ENCODE measurements around the gene PRODH2.
A peak's percentile ranks its signal among the peaks of the same experiment; 100 is the strongest.

The PRODH2 gene

DNA sequence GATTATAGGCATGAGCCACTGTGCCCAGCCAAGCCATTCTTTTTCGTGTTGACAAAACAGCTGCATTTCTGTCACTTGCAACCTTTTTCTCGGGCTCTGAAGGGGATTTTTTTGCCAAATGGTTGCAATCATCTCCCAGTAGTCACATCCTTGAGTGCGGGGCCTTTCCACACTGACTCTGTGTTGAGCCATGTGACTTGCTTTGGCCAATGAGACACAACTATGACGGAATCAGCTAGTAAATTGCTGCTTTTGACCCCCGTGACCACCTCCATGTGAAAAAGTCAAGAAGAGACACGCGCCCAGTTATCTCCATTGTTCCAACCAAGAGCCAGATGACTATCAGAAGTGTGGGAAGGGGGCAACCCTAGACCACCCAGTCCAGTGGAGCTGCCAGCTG is 21.3 kb upstream of the PRODH2 start:
- Histone ChIP-seq H3K23ac (ENCODE audit: low read length) (no peak overlapping the region), H2BK15ac (replicated peaks; ENCODE audit: low read depth) (no peak overlapping the region), H3K9ac (ENCODE audit: low read length) (no peak overlapping the region), H3K4ac (ENCODE audit: low read depth, low read length) (no peak overlapping the region), H3K79me2 (ENCODE audit: control insufficient read depth, insufficient read depth, low read length) (no peaks in the 10 kb centered on the region), H3K4me1 (ENCODE audit: control insufficient read depth, low read depth, low read length) (no peaks in the 10 kb centered on the region), H4K5ac (ENCODE audit: low read length) (no peak overlapping the region), H3K79me1 (ENCODE audit: low read length) (no peaks in the 10 kb centered on the region), H3K56ac (ENCODE audit: low read length) (no peak overlapping the region), H3K4me2 (ENCODE audit: low read length) (no peak overlapping the region), H3K4me3 (ENCODE audit: low read length) (no peak overlapping the region), H2AK5ac (ENCODE audit: low read length) (no peak overlapping the region), H2BK5ac (ENCODE audit: low read length) (no peak overlapping the region), H3K36me3 (ENCODE audit: control insufficient read depth, insufficient read depth, low read length) (no peaks in the 10 kb centered on the region), H3K27ac (ENCODE audit: low read depth, low read length) (no peak overlapping the region), H3K18ac (ENCODE audit: low read length) (no peak overlapping the region), H4K8ac (ENCODE audit: low read depth, low read length) (no peak overlapping the region), H2BK120ac (ENCODE audit: low read depth, low read length) (no peak overlapping the region), H3K27me3 (ENCODE audit: insufficient read depth, low read length, poor library complexity) (no peaks in the 10 kb centered on the region)
- DNase-seq = no peak
- WGBS (ENCODE audit: extremely low coverage, insufficient coverage, low lambda C conversion rate) = no CpG with 5 or more reads among the region's 7 CpGs

DNA sequence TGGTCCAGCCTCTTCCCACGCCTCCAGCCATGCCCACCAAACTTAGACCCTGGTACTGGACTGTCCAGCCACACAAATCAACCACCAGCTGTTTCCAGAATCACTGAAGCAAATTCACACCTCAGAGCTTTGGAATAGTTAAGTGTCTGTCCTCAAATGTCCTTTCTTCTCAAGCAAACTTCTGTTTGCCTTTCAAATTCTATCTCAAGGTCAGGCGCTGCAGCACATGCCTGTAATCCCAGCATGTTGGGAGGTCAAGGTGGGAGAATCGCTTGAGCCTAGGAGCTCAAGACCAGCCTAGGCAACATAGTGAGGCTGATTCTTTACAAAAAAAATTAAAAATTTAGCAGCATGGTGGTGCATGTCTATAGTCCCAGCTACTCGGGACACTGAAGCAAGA is 19.4 kb upstream of the PRODH2 start:
- Histone ChIP-seq H3K79me1 (ENCODE audit: low read length) (no peaks in the 10 kb centered on the region), H3K9ac (ENCODE audit: low read length) (no peak overlapping the region), H4K5ac (ENCODE audit: low read length) (no peak overlapping the region), H3K27ac (ENCODE audit: low read depth, low read length) (no peak overlapping the region), H2BK120ac (ENCODE audit: low read depth, low read length) (no peak overlapping the region), H3K4me2 (ENCODE audit: low read length) (no peak overlapping the region), H2AK5ac (ENCODE audit: low read length) (no peak overlapping the region), H4K8ac (ENCODE audit: low read depth, low read length) (no peak overlapping the region), H3K4me1 (ENCODE audit: control insufficient read depth, low read depth, low read length) (no peaks in the 10 kb centered on the region), H3K18ac (ENCODE audit: low read length) (no peak overlapping the region), H3K36me3 (ENCODE audit: control insufficient read depth, insufficient read depth, low read length) (no peaks in the 10 kb centered on the region), H3K79me2 (ENCODE audit: control insufficient read depth, insufficient read depth, low read length) (no peaks in the 10 kb centered on the region), H2BK15ac (replicated peaks; ENCODE audit: low read depth) (no peak overlapping the region), H3K27me3 (ENCODE audit: insufficient read depth, low read length, poor library complexity) (no peaks in the 10 kb centered on the region), H3K4me3 (ENCODE audit: low read length) (no peak overlapping the region), H3K56ac (ENCODE audit: low read length) (no peak overlapping the region), H2BK5ac (ENCODE audit: low read length) (no peak overlapping the region), H3K23ac (ENCODE audit: low read length) (no peak overlapping the region), H3K4ac (ENCODE audit: low read depth, low read length) (no peak overlapping the region)
- no CpG with 5 or more reads among the region's 4 CpGs for WGBS (ENCODE audit: extremely low coverage, insufficient coverage, low lambda C conversion rate)
- no peak for DNase-seq

DNA sequence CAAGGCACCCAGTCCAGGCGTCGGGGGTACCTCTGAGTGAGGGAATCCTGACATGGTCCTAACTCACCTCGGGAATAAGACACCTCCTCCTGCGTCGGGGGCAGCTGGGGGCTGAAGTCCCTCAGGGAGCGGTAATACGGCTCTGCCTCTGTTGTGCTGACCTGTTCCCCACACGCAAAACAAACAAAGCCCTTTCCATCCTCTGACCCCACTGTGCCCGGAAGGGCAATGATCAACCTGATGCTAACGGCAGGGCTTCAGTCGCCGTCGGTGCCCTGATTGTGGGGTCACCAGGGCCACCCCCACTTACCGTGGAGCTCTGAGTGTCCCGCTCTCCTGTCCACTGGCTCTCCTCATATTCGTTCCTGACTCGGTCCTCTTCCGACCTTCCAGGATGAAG is 18.3 kb upstream of the PRODH2 start:
- Histone ChIP-seq H3K4me1 (ENCODE audit: control insufficient read depth, low read depth, low read length) (no peaks in the 10 kb centered on the region), H3K27me3 (ENCODE audit: insufficient read depth, low read length, poor library complexity) (no peaks in the 10 kb centered on the region), H2BK5ac (ENCODE audit: low read length) (no peak overlapping the region), H4K5ac (ENCODE audit: low read length) (no peak overlapping the region), H3K36me3 (ENCODE audit: control insufficient read depth, insufficient read depth, low read length) (no peaks in the 10 kb centered on the region), H3K79me2 (ENCODE audit: control insufficient read depth, insufficient read depth, low read length) (no peaks in the 10 kb centered on the region), H3K56ac (ENCODE audit: low read length) (no peak overlapping the region), H3K9ac (ENCODE audit: low read length) (no peak overlapping the region), H3K79me1 (ENCODE audit: low read length) (no peaks in the 10 kb centered on the region), H3K27ac (ENCODE audit: low read depth, low read length) (no peak overlapping the region), H2BK15ac (replicated peaks; ENCODE audit: low read depth) (no peak overlapping the region), H2AK5ac (ENCODE audit: low read length) (no peak overlapping the region), H3K4me2 (ENCODE audit: low read length) (no peak overlapping the region), H3K18ac (ENCODE audit: low read length) (no peak overlapping the region), H3K4ac (ENCODE audit: low read depth, low read length) (no peak overlapping the region), H3K23ac (ENCODE audit: low read length) (no peak overlapping the region), H3K4me3 (ENCODE audit: low read length) (no peak overlapping the region), H2BK120ac (ENCODE audit: low read depth, low read length) (no peak overlapping the region), H4K8ac (ENCODE audit: low read depth, low read length) (no peak overlapping the region)
- no peak for DNase-seq
- no CpG with 5 or more reads among the region's 18 CpGs for WGBS (ENCODE audit: extremely low coverage, insufficient coverage, low lambda C conversion rate)

DNA sequence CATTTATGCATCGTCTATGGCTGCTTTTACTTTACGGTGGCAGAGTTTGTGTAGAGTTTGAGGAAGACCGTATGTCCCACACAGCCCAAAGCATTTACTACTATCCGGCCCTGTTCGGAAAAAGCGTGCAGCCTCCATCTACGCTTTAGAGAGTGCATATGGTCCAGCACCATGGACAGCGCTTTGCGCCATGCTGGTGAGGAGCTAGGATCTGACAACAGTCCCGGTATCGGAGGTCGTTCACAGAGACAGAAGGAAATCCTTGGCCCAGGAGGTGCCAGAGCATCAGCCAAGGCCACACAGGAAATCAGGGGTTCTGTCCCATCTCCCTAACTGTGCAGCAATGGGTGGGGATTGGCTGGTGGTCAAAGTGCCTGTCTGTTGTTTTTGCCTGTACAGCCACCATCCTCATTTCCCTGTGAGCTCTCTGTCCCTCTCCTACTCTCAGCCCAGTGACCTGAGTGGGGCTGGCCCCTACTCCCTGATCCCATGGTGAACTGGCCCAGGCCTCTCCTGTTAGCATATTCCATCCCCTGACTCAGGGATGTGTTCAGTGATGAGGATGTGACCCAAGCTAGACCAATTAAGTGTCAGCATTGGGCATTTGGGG is 16.2 kb upstream of the PRODH2 start:
- H3K4me3 ChIP-seq (ENCODE audit: low read length) = no peak overlapping the region
- no peaks in the 10 kb centered on the region for H3K36me3 ChIP-seq (ENCODE audit: control insufficient read depth, insufficient read depth, low read length)
- H2BK15ac ChIP-seq (replicated peaks; ENCODE audit: low read depth) = no peak overlapping the region
- no peaks in the 10 kb centered on the region for H3K4me1 ChIP-seq (ENCODE audit: control insufficient read depth, low read depth, low read length)
- no peak overlapping the region for H3K27ac ChIP-seq (ENCODE audit: low read depth, low read length)
- no peaks in the 10 kb centered on the region for H3K27me3 ChIP-seq (ENCODE audit: insufficient read depth, low read length, poor library complexity)
- H3K79me1 ChIP-seq (ENCODE audit: low read length) = no peaks in the 10 kb centered on the region
- no peak overlapping the region for H3K56ac ChIP-seq (ENCODE audit: low read length)
- H3K4me2 ChIP-seq (ENCODE audit: low read length) = no peak overlapping the region
- DNase-seq = peak; percentile 77
- H2BK120ac ChIP-seq (ENCODE audit: low read depth, low read length) = no peak overlapping the region
- H3K79me2 ChIP-seq (ENCODE audit: control insufficient read depth, insufficient read depth, low read length) = no peaks in the 10 kb centered on the region
- no peak overlapping the region for H2AK5ac ChIP-seq (ENCODE audit: low read length)
- H2BK5ac ChIP-seq (ENCODE audit: low read length) = no peak overlapping the region
- H4K5ac ChIP-seq (ENCODE audit: low read length) = no peak overlapping the region
- no peak overlapping the region for H3K9ac ChIP-seq (ENCODE audit: low read length)
- H3K18ac ChIP-seq (ENCODE audit: low read length) = no peak overlapping the region
- H3K4ac ChIP-seq (ENCODE audit: low read depth, low read length) = no peak overlapping the region
- H4K8ac ChIP-seq (ENCODE audit: low read depth, low read length) = no peak overlapping the region
- H3K23ac ChIP-seq (ENCODE audit: low read length) = no peak overlapping the region
- WGBS (ENCODE audit: extremely low coverage, insufficient coverage, low lambda C conversion rate) = no CpG with 5 or more reads among the region's 12 CpGs

DNA sequence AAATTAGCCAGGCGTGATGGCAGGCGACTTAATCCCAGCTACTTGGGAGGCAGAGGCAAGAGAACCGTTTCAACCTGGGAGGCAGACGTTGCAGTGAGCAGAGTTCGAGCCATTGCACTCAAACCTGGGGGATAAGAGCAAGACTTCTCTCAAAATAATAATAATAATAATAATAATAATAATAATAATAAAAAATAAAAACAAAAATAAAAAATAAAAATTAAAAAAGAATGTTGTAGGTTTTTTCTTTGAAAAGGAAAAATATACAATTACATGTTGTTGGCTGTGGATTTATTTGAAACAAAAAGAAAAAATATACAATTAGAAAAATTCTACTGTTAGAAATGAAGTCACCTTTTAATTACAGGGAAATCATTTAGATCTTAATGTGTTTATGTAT is 11.5 kb upstream of the PRODH2 start:
- no peak overlapping the region for H3K4ac ChIP-seq (ENCODE audit: low read depth, low read length)
- H3K4me1 ChIP-seq (ENCODE audit: control insufficient read depth, low read depth, low read length) = no peaks in the 10 kb centered on the region
- H2BK15ac ChIP-seq (replicated peaks; ENCODE audit: low read depth) = no peak overlapping the region
- no peak overlapping the region for H3K4me3 ChIP-seq (ENCODE audit: low read length)
- H3K18ac ChIP-seq (ENCODE audit: low read length) = no peak overlapping the region
- no peaks in the 10 kb centered on the region for H3K36me3 ChIP-seq (ENCODE audit: control insufficient read depth, insufficient read depth, low read length)
- no peak overlapping the region for H2AK5ac ChIP-seq (ENCODE audit: low read length)
- DNase-seq = no peak
- H3K4me2 ChIP-seq (ENCODE audit: low read length) = no peak overlapping the region
- H2BK5ac ChIP-seq (ENCODE audit: low read length) = no peak overlapping the region
- no peak overlapping the region for H3K56ac ChIP-seq (ENCODE audit: low read length)
- H4K8ac ChIP-seq (ENCODE audit: low read depth, low read length) = no peak overlapping the region
- H3K79me2 ChIP-seq (ENCODE audit: control insufficient read depth, insufficient read depth, low read length) = no peaks in the 10 kb centered on the region
- H2BK120ac ChIP-seq (ENCODE audit: low read depth, low read length) = no peak overlapping the region
- H3K79me1 ChIP-seq (ENCODE audit: low read length) = no peaks in the 10 kb centered on the region
- no peak overlapping the region for H3K23ac ChIP-seq (ENCODE audit: low read length)
- no peak overlapping the region for H4K5ac ChIP-seq (ENCODE audit: low read length)
- H3K27ac ChIP-seq (ENCODE audit: low read depth, low read length) = no peak overlapping the region
- no CpG with 5 or more reads among the region's 5 CpGs for WGBS (ENCODE audit: extremely low coverage, insufficient coverage, low lambda C conversion rate)
- H3K9ac ChIP-seq (ENCODE audit: low read length) = no peak overlapping the region
- no peaks in the 10 kb centered on the region for H3K27me3 ChIP-seq (ENCODE audit: insufficient read depth, low read length, poor library complexity)

DNA sequence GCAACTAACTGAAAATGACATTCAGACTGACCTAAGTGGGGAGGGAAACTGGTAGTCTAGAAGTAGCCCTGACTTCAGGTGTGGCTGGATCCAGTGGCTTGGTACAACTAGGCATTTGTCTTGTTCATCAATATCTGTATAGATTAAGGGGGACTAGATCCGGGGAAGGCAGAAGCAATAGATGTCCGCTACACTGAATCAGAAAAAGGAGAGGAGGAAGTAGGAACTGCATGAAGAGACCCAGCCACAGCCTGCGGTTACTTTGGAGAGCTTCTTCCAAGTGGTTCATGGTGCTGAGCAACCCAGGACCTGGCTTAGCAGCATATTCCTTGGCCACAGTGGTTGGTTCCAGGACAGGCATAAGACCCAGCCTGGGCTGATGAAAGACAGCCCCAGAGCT is 9.9 kb upstream of the PRODH2 start:
- no peak overlapping the region for H3K18ac ChIP-seq (ENCODE audit: low read length)

More for the DNA sequence above, 9.9 kb upstream of the PRODH2 start:
- Histone ChIP-seq H3K23ac (ENCODE audit: low read length) (no peak overlapping the region), H3K36me3 (ENCODE audit: control insufficient read depth, insufficient read depth, low read length) (no peaks in the 10 kb centered on the region), H4K8ac (ENCODE audit: low read depth, low read length) (no peak overlapping the region), H3K27me3 (ENCODE audit: insufficient read depth, low read length, poor library complexity) (no peaks in the 10 kb centered on the region), H3K56ac (ENCODE audit: low read length) (no peak overlapping the region), H3K27ac (ENCODE audit: low read depth, low read length) (no peak overlapping the region), H3K4ac (ENCODE audit: low read depth, low read length) (no peak overlapping the region), H2BK5ac (ENCODE audit: low read length) (no peak overlapping the region), H4K5ac (ENCODE audit: low read length) (no peak overlapping the region), H3K4me3 (ENCODE audit: low read length) (no peak overlapping the region), H3K79me1 (ENCODE audit: low read length) (no peaks in the 10 kb centered on the region), H3K4me2 (ENCODE audit: low read length) (no peak overlapping the region), H3K9ac (ENCODE audit: low read length) (no peak overlapping the region), H3K79me2 (ENCODE audit: control insufficient read depth, insufficient read depth, low read length) (no peaks in the 10 kb centered on the region), H2BK120ac (ENCODE audit: low read depth, low read length) (no peak overlapping the region), H2AK5ac (ENCODE audit: low read length) (no peak overlapping the region), H2BK15ac (replicated peaks; ENCODE audit: low read depth) (no peak overlapping the region), H3K4me1 (ENCODE audit: control insufficient read depth, low read depth, low read length) (no peaks in the 10 kb centered on the region)
- WGBS (ENCODE audit: extremely low coverage, insufficient coverage, low lambda C conversion rate) = no CpG with 5 or more reads among the region's 3 CpGs
- DNase-seq = no peak

All from mesendoderm (in vitro differentiated cells).